ENCODE data around the gene PPDPF.

- TF ChIP-seq CTCF (conservative IDR thresholded peaks at IDR 0.05) (no peak), EZH2 (IDR thresholded peaks at IDR 0.05; ENCODE audit: low read depth) (no peak)
These were observed 26.5 kb upstream of the PPDPF start for GRCh38 chr20:63494084-63494419.

All from PC-9 (cell line).